Osteocyte (in vitro differentiated cells): ENCODE results near the gene SLC4A3. TPM values are rescaled to one million over a fixed set of nuclear protein-coding genes. Genes with fewer than 3 reads are reported as not detected.
A peak's percentile ranks its signal among the peaks of the same experiment; 100 is the strongest.
"Not testable (repeated sequence)": the region's sequence is repeated elsewhere in the genome, so short reads cannot be mapped to it uniquely, and the experiment has no call there.

ENCODE experiments used
- DNase-seq: peaks from one replicate; pipeline ENCODE4 v3.0.0; 2021; ENCODE audit warnings: mixed read lengths; ENCODE audit not compliant: unreplicated experiment; ENCODE audit errors: extremely low spot score
- H3K27ac Mint-ChIP-seq: one replicate; pipeline ENCODE4 v1.8.0; 2021; ENCODE audit warnings: mild to moderate bottlenecking, mixed read lengths; ENCODE audit not compliant: unreplicated experiment
- H3K27me3 Mint-ChIP-seq: one replicate; pipeline ENCODE4 v1.8.0; 2021; ENCODE audit warnings: mixed read lengths; ENCODE audit not compliant: unreplicated experiment
- H3K36me3 Mint-ChIP-seq: one replicate; pipeline ENCODE4 v1.8.0; 2021; ENCODE audit warnings: mixed read lengths; ENCODE audit not compliant: unreplicated experiment
- H3K4me1 Mint-ChIP-seq: one replicate; pipeline ENCODE4 v1.8.0; 2021; ENCODE audit warnings: mixed read lengths; ENCODE audit not compliant: unreplicated experiment
- H3K4me3 Mint-ChIP-seq: one replicate; pipeline ENCODE4 v1.8.0; 2021; ENCODE audit warnings: mild to moderate bottlenecking, moderate library complexity, mixed read lengths; ENCODE audit not compliant: unreplicated experiment
- H3K9me3 Mint-ChIP-seq: one replicate; pipeline ENCODE4 v1.8.0; 2021; ENCODE audit warnings: mixed read lengths; ENCODE audit not compliant: unreplicated experiment
- total RNA-seq: library from RNA; stranded (reverse); gene quantifications from 2 replicates; pipeline ENCODE4 v1.2.1, GENCODE V29; 2021
- TF ChIP-seq, protein P1 (sequence below): fragments of 200-600 bp; sonication (generic); IDR thresholded peaks from 2 replicates; pipeline ENCODE4 v1.5.0; 2021; ENCODE audit warnings: antibody characterized with exemption, mild to moderate bottlenecking, moderate library complexity

SLC4A3 gene
- total RNA-seq, 1 donor from 2014 or later, result 11.6 TPM

DNA sequence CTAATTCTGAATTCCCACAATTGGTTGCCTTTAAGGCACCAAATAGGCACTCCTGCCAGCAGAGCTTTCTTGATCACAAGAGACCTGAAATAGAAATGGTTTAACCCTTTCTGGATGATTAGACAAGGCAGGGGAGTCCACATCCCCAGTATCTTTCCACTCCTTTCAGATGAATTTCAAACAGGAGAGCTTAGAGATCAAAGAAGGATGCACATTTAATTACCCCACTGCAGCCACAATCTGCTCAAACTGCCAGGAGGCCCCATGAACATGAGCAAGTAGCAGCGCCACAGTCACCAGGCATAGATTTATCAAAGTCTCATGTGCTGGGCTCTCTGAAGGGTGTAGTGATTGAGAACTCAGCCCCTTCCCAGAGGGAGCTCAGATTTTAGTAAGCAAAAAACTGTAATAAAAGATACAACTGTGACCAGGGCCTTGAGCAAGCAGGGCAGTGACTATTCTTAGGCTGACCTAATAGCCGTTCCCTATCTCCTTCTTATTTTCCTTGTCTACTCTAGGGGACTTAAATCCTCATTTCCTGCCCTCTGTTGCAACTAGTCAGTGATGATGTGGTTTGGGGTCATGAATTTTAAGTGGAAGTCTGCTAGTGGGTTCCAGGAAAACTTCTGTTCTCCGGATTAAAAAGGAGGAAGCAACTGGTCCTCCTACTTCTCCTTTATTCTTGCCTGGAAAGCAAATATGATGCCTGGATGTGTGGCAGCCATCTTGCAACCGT lies 53.7 kb downstream of the SLC4A3 start:
- H3K4me3 Mint-ChIP-seq, result no peak overlapping the region
- H3K27me3 Mint-ChIP-seq, result peaks cover 2% of the 10 kb centered on the region
- H3K36me3 Mint-ChIP-seq, result no peaks in the 10 kb centered on the region
- H3K9me3 Mint-ChIP-seq, result no peaks in the 10 kb centered on the region
- H3K27ac Mint-ChIP-seq, result no peak overlapping the region
- peaks cover 8% of the 10 kb centered on the region for H3K4me1 Mint-ChIP-seq
- TF ChIP-seq, protein P1, sequence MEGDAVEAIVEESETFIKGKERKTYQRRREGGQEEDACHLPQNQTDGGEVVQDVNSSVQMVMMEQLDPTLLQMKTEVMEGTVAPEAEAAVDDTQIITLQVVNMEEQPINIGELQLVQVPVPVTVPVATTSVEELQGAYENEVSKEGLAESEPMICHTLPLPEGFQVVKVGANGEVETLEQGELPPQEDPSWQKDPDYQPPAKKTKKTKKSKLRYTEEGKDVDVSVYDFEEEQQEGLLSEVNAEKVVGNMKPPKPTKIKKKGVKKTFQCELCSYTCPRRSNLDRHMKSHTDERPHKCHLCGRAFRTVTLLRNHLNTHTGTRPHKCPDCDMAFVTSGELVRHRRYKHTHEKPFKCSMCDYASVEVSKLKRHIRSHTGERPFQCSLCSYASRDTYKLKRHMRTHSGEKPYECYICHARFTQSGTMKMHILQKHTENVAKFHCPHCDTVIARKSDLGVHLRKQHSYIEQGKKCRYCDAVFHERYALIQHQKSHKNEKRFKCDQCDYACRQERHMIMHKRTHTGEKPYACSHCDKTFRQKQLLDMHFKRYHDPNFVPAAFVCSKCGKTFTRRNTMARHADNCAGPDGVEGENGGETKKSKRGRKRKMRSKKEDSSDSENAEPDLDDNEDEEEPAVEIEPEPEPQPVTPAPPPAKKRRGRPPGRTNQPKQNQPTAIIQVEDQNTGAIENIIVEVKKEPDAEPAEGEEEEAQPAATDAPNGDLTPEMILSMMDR, result no peak
- DNase-seq, result no peak

DNA sequence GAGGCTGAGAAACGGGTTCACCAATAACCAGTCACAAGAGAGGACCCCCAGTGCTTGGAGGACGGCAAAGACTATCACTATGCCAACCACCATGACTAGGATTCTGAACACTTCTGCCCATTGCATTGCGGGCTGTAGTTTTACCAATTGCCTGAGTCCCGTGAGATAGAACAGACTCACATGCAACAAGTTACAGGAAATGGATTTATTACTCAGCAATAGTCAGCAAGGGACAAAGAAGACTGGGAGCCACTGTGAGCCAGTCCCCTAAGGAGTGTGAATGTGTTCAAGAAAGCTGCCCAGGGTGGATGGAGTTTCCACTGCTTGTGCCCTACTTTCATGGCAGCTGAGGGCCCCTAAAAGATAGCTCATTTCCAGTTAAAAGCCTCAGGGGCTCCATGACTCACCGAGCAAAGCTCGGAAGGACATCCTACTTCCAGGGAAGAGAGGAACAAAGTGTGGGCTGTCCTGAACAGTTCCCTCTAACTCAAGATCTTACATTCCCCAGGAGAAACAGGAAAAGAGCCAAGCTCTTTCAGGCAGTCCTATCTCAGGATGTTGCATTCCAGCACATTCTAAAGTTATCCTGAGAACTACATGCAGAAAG lies 54.4 kb downstream of the SLC4A3 start:
- Mint-ChIP-seq H3K4me1 (peaks cover 13% of the 10 kb centered on the region), H3K27me3 (no peaks in the 10 kb centered on the region), H3K36me3 (no peaks in the 10 kb centered on the region), H3K27ac (no peak overlapping the region), H3K9me3 (no peaks in the 10 kb centered on the region), H3K4me3 (no peak overlapping the region)
- TF ChIP-seq, protein P1, result no peak
- no peak for DNase-seq

DNA sequence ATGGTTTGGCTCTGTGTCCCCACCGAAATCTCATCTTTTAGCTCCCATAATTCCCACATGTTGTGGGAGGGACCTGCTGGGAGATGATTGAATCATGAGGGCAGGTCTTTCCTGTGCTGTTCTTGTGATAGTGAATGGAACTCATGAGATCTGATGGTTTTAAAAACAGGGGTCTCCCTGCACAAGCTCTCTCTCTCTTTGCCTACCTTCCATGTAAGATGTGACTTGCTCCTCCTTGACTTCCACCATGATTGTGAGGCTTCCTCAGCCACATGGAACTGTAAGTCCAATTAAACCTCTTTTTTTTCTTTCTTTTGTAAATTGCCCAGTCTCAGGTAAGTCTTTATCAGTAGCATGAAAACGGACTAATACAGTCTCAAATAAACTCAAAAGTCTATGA lies 56.0 kb downstream of the SLC4A3 start:
- H3K36me3 Mint-ChIP-seq, H3K27ac Mint-ChIP-seq, H3K27me3 Mint-ChIP-seq, DNase-seq, H3K4me3 Mint-ChIP-seq, H3K9me3 Mint-ChIP-seq: not testable (repeated sequence)
- peaks cover 20% of the 10 kb centered on the region for H3K4me1 Mint-ChIP-seq

DNA sequence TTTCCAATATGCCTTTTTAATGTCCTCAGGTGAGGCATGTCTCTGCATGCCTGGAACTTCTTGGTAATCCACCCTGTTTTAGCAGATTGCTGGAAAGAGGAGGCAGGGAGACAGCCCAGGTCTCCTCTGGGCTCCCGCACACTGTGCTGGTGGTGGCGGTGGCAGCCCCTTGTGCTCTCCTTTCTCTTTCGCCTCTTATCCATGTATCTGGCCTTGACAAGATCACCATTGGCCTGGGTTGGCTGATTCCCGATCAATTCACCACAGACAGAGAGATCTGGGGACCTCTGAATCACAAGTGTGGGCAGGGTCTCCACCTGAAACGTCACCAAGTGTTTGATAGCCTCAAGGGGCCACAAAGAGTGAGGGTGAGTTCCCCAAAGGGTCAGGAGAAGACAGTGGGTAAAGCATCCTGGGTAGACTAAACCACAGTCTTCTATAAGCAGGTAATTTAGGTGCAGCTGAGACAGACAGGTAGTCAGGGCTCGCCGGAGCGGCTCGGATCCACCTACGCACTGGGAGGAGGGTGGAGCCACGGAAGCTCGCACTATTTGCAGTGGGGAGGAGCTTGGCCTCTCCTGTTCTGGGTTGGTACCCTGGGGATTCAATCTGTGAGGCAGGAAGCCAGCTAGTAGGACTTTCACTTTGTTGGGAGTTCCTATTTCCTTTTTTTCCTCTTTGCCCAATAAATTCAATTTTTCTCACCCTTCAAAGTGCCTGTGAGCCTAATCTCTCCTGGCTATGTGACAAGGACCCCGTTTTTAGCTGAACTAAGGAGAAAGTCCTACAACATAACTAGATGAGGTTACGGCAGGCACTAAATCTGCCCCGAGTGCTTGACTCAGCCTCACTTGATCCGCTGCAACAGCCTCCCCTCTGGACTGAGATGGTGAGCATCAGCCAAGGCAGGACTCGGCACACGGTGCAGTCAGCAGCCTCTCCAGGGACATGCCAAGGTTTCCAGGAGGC lies 57.6 kb downstream of the SLC4A3 start:
- peak overlapping the region; percentile 52 for H3K4me3 Mint-ChIP-seq

DNA sequence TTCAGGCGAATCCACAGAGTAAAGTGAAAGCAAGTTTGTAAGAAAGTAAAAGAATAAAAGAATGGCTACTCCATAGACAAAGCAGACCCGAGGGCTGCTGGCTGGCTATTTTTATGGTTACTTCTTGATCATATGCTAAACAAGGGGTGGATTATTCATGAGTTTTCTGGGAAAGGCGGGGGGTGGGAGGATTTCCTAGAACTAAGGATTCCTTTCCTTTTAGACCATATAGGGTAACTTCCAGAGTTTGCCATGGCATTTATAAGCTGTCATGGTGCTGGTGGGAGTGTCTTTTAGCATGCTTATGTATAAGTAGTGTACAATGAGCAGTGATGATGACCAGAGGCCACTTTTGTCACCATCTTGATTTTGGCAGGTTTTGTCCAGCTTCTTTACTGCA lies 59.8 kb downstream of the SLC4A3 start:
- Mint-ChIP-seq H3K27me3 (no peaks in the 10 kb centered on the region), H3K4me1 (peaks cover 38% of the 10 kb centered on the region), H3K4me3 (no peak overlapping the region), H3K36me3 (no peaks in the 10 kb centered on the region), H3K9me3 (no peaks in the 10 kb centered on the region), H3K27ac (no peak overlapping the region)
- no peak for DNase-seq
- TF ChIP-seq, protein P1, result no peak

More for the DNA sequence above, 57.6 kb downstream of the SLC4A3 start:
- TF ChIP-seq, protein P1, result no peak
- Mint-ChIP-seq H3K4me1 (peaks cover 33% of the 10 kb centered on the region), H3K27ac (peak overlapping the region; percentile 61), H3K9me3 (no peaks in the 10 kb centered on the region), H3K36me3 (no peaks in the 10 kb centered on the region), H3K27me3 (no peaks in the 10 kb centered on the region)
- no peak for DNase-seq
